ENCODE measurements around the gene FN1.

DNA sequence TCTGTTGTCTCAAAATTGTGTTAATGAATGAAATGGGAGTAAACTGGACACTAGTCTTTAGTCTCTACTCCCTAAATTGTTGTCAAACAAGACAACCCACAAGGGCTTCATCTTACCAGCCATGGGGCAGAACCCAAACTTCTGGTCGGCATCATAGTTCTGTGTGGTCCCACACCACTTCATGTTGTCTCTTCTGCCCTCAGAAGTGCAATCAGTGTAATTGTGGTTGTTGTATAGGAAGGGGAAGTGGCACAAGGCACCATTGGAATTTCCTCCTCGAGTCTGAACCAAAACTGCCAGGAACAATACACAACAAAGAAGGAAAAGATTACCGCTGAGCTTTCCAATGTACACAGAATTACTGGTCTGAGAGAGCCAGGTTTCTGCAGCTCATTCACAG, 12.6 kb downstream of the FN1 start:
- TF ChIP-seq, protein P1, sequence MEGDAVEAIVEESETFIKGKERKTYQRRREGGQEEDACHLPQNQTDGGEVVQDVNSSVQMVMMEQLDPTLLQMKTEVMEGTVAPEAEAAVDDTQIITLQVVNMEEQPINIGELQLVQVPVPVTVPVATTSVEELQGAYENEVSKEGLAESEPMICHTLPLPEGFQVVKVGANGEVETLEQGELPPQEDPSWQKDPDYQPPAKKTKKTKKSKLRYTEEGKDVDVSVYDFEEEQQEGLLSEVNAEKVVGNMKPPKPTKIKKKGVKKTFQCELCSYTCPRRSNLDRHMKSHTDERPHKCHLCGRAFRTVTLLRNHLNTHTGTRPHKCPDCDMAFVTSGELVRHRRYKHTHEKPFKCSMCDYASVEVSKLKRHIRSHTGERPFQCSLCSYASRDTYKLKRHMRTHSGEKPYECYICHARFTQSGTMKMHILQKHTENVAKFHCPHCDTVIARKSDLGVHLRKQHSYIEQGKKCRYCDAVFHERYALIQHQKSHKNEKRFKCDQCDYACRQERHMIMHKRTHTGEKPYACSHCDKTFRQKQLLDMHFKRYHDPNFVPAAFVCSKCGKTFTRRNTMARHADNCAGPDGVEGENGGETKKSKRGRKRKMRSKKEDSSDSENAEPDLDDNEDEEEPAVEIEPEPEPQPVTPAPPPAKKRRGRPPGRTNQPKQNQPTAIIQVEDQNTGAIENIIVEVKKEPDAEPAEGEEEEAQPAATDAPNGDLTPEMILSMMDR (tag by site-specific recombination; IDR thresholded peaks at IDR 0.05) = no peak
- TF ChIP-seq BCL11A (tag by site-specific recombination; IDR thresholded peaks at IDR 0.05; ENCODE audit: low read depth) = no peak
- TF ChIP-seq ZBTB8A (tag by site-specific recombination; IDR thresholded peaks at IDR 0.05) = no peak
- TF ChIP-seq, protein P2, sequence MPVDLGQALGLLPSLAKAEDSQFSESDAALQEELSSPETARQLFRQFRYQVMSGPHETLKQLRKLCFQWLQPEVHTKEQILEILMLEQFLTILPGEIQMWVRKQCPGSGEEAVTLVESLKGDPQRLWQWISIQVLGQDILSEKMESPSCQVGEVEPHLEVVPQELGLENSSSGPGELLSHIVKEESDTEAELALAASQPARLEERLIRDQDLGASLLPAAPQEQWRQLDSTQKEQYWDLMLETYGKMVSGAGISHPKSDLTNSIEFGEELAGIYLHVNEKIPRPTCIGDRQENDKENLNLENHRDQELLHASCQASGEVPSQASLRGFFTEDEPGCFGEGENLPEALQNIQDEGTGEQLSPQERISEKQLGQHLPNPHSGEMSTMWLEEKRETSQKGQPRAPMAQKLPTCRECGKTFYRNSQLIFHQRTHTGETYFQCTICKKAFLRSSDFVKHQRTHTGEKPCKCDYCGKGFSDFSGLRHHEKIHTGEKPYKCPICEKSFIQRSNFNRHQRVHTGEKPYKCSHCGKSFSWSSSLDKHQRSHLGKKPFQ (tag by site-specific recombination; IDR thresholded peaks at IDR 0.05) = no peak
- no peak for TF ChIP-seq HOXC10 (CRISPR knock-in tag; IDR thresholded peaks at IDR 0.05)
- TF ChIP-seq, protein P3, sequence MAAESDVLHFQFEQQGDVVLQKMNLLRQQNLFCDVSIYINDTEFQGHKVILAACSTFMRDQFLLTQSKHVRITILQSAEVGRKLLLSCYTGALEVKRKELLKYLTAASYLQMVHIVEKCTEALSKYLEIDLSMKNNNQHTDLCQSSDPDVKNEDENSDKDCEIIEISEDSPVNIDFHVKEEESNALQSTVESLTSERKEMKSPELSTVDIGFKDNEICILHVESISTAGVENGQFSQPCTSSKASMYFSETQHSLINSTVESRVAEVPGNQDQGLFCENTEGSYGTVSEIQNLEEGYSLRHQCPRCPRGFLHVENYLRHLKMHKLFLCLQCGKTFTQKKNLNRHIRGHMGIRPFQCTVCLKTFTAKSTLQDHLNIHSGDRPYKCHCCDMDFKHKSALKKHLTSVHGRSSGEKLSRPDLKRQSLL (tag by site-specific recombination; IDR thresholded peaks at IDR 0.05) = no peak
- no peak for TF ChIP-seq ZNF660 (tag by site-specific recombination; IDR thresholded peaks at IDR 0.05)
- no peak for TF ChIP-seq ZNF629 (tag by site-specific recombination; IDR thresholded peaks at IDR 0.05)
- TF ChIP-seq SP3 (tag by site-specific recombination; IDR thresholded peaks at IDR 0.05) = no peak
- TF ChIP-seq ZNF843 (tag by site-specific recombination; IDR thresholded peaks at IDR 0.05) = no peak
